Measurements from ENCODE around the gene ARMC8. TPM values are rescaled to one million over a fixed set of nuclear protein-coding genes. Genes with fewer than 3 reads are reported as not detected.

The ARMC8 gene
- total RNA-seq, 1 experiment from 2014 or later: 63.6 TPM

GRCh38 chr3:138203938-138204337 lies 16.8 kb downstream of the ARMC8 start:
- H3K4me1 ChIP-seq (ENCODE audit: insufficient read depth, low read length): no peaks in the 10 kb centered on the region
- Mint-ChIP-seq H3K4me3 (no peak overlapping the region), H3K9me3 (no peaks in the 10 kb centered on the region; a peak in 1 of 5 replicates), H3K27me3 (ENCODE audit: low read depth) (no peaks in the 10 kb centered on the region), H3K27ac (no peak overlapping the region; a peak in 1 of 7 replicates), H3K4me1 (peaks cover 21 to 23% of the 10 kb centered on the region in 2 experiments), H3K36me3 (ENCODE audit: insufficient read depth in 1 of 3, low read depth in 3 of 3) (peaks cover 5 to 13% (median 10%) of the 10 kb centered on the region in 3 experiments)
- H3K4me2 ChIP-seq (ENCODE audit: insufficient read depth, insufficient read length, low read length): no peak overlapping the region
- no peak overlapping the region for H4K5ac ChIP-seq (ENCODE audit: insufficient read length, low read depth, low read length)
- H3K14ac ChIP-seq (ENCODE audit: insufficient read depth, low read length): no peak overlapping the region
- no peak overlapping the region for H4K8ac ChIP-seq (replicated peaks; ENCODE audit: insufficient read length, low read depth, low read length)
- no peak overlapping the region for H3K23ac ChIP-seq (ENCODE audit: insufficient read length, low read depth, low read length)
- no peak overlapping the region for H2AK5ac ChIP-seq (ENCODE audit: insufficient read length, low read length)
- H2AFZ ChIP-seq (ENCODE audit: low read length): no peak overlapping the region
- no peak overlapping the region for H2BK20ac ChIP-seq (ENCODE audit: low read depth, low read length, poor library complexity, severe bottlenecking)
- H3K9ac ChIP-seq (ENCODE audit: extremely low read depth, insufficient read length, low read length): no peak overlapping the region
- H3T11ph ChIP-seq (ENCODE audit: low read length): no peak overlapping the region
- H3K27me3 ChIP-seq (ENCODE audit: insufficient read depth, low read length): no peaks in the 10 kb centered on the region
- WGBS (ENCODE audit: extremely low coverage, insufficient read length, low lambda C conversion rate): no CpG with 5 or more reads among the region's 4 CpGs
- H3K4ac ChIP-seq (ENCODE audit: low read depth, low read length): no peak overlapping the region
- DNase-seq: no peak
- peaks cover 17% of the 10 kb centered on the region; the same call in 1 of the 2 replicates for H3K79me2 ChIP-seq (ENCODE audit: insufficient read depth, low read length)
- H3K27ac ChIP-seq (ENCODE audit: insufficient read length, low read depth, low read length): no peak overlapping the region
- H2BK15ac ChIP-seq (ENCODE audit: low read depth, low read length): no peak overlapping the region
- H2BK5ac ChIP-seq (ENCODE audit: insufficient read length, low read length): no peak overlapping the region
- no peaks in the 10 kb centered on the region for H3K9me3 ChIP-seq (ENCODE audit: control insufficient read depth, low read depth, low read length)
- no peak overlapping the region for H2BK120ac ChIP-seq (ENCODE audit: low read depth, low read length, poor library complexity, severe bottlenecking)
- H3K79me1 ChIP-seq (ENCODE audit: insufficient read depth, low read depth, low read length, poor library complexity, severe bottlenecking): peaks cover 3% of the 10 kb centered on the region
- H2BK12ac ChIP-seq (ENCODE audit: insufficient read length, low read depth, low read length): no peak overlapping the region
- H3K23me2 ChIP-seq (ENCODE audit: insufficient read length, low read depth, low read length, poor library complexity, severe bottlenecking): no peaks in the 10 kb centered on the region
- H3K56ac ChIP-seq (ENCODE audit: insufficient read length, low read depth, low read length): no peak overlapping the region
- TF ChIP-seq CTCF (conservative IDR thresholded peaks at IDR 0.05): no peak
- H3K18ac ChIP-seq (ENCODE audit: insufficient read length, low read depth, low read length): no peak overlapping the region
- no peaks in the 10 kb centered on the region for H4K20me1 ChIP-seq (ENCODE audit: control insufficient read depth, insufficient read depth, insufficient read length)
- no peak overlapping the region for H4K91ac ChIP-seq (ENCODE audit: insufficient read length, low read depth, low read length)

All from H9 (cell line).